CD4-positive, alpha-beta T cell treated with Interferon gamma for 1 hour (primary cell): ENCODE results near the gene LRRC4B.

Experiments
- DNase-seq: peaks from one replicate; pipeline ENCODE4 v3.0.0-alpha.2; 2020

The LRRC4B gene

GRCh38 chr19:50569938-50570540 is 1.8 kb upstream of the LRRC4B start:
- DNase-seq = no peak

GRCh38 chr19:50568728-50569698 is 778 bp upstream of the LRRC4B start:
- DNase-seq = no peak

- DNase-seq = no peak
Observed at GRCh38 chr19:50567052-50567841, 988 bp downstream of the LRRC4B start.

GRCh38 chr19:50565984-50566903 is 2.0 kb downstream of the LRRC4B start:
- no peak for DNase-seq

GRCh38 chr19:50564229-50565105 is 3.8 kb downstream of the LRRC4B start:
- DNase-seq = no peak

- no peak for DNase-seq
Observed at GRCh38 chr19:50563597-50563996, 4.6 kb downstream of the LRRC4B start.

- no peak for DNase-seq
Observed at GRCh38 chr19:50562996-50563395, 5.2 kb downstream of the LRRC4B start.

- DNase-seq = no peak
Observed at GRCh38 chr19:50562329-50562728, 5.9 kb downstream of the LRRC4B start.

GRCh38 chr19:50559636-50560035 is 8.6 kb downstream of the LRRC4B start:
- no peak for DNase-seq

- no peak for DNase-seq
Observed at GRCh38 chr19:50558449-50558848, 9.8 kb downstream of the LRRC4B start.

GRCh38 chr19:50558039-50558438 is 10.2 kb downstream of the LRRC4B start:
- DNase-seq = no peak

GRCh38 chr19:50557009-50557613 is 11.1 kb downstream of the LRRC4B start:
- DNase-seq = no peak

GRCh38 chr19:50556282-50557008 is 11.8 kb downstream of the LRRC4B start:
- peak; percentile 55 for DNase-seq

- no peak for DNase-seq
Observed at GRCh38 chr19:50555450-50556281, 12.6 kb downstream of the LRRC4B start.

GRCh38 chr19:50555033-50555432 is 13.2 kb downstream of the LRRC4B start:
- no peak for DNase-seq

GRCh38 chr19:50554212-50554611 is 14.0 kb downstream of the LRRC4B start:
- DNase-seq = no peak

- DNase-seq = no peak
Observed at GRCh38 chr19:50553134-50553703, 15.0 kb downstream of the LRRC4B start.

- DNase-seq = no peak
Observed at GRCh38 chr19:50552540-50552939, 15.7 kb downstream of the LRRC4B start.

- DNase-seq = no peak
Observed at GRCh38 chr19:50551715-50552187, 16.5 kb downstream of the LRRC4B start.
